DND-41 (cell line): ENCODE results near the gene SLC2A9.

Experiments
- EZH2 ChIP-seq: IDR thresholded peaks from 3 replicates; pipeline ENCODE4 v1.6.1; 2012; ENCODE audit warnings: borderline replicate concordance, low read depth, mild to moderate bottlenecking, moderate library complexity, low read length, inconsistent platforms; ENCODE audit not compliant: severe bottlenecking
- TF ChIP-seq, protein P1 (sequence below): IDR thresholded peaks from 2 replicates; pipeline ENCODE4 v1.5.1; 2012; ENCODE audit warnings: borderline replicate concordance, low read length, moderate library complexity, mild to moderate bottlenecking; ENCODE audit not compliant: poor library complexity, severe bottlenecking; ENCODE audit errors: extremely low read depth

DNA sequence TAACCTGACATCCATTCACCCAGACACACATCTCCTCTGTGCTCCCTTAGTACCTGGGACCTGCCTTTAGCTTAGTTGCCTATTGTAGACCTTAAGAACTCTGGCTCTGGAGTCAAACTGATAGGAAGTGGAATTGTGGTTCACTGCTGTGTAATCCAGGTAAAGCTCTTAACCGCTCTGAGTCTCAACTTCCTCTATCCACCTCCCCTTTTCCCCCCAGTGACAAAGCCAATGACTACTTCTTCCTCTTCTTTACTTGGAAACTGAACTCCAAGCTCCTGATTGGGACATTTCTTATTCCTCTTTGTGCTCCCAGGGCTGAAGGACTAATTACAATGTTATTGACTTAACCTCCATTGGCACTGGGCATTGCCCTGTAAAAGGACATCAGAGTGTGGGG, 145.8 kb downstream of the SLC2A9 start:
- TF ChIP-seq, protein P1, sequence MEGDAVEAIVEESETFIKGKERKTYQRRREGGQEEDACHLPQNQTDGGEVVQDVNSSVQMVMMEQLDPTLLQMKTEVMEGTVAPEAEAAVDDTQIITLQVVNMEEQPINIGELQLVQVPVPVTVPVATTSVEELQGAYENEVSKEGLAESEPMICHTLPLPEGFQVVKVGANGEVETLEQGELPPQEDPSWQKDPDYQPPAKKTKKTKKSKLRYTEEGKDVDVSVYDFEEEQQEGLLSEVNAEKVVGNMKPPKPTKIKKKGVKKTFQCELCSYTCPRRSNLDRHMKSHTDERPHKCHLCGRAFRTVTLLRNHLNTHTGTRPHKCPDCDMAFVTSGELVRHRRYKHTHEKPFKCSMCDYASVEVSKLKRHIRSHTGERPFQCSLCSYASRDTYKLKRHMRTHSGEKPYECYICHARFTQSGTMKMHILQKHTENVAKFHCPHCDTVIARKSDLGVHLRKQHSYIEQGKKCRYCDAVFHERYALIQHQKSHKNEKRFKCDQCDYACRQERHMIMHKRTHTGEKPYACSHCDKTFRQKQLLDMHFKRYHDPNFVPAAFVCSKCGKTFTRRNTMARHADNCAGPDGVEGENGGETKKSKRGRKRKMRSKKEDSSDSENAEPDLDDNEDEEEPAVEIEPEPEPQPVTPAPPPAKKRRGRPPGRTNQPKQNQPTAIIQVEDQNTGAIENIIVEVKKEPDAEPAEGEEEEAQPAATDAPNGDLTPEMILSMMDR, result no peak
- TF ChIP-seq EZH2, result no peak
